ENCODE data around the gene NME5. TPM values are rescaled to one million over a fixed set of nuclear protein-coding genes. Genes with fewer than 3 reads are reported as not detected.
A peak's percentile ranks its signal among the peaks of the same experiment; 100 is the strongest.

Gene NME5, protein sequence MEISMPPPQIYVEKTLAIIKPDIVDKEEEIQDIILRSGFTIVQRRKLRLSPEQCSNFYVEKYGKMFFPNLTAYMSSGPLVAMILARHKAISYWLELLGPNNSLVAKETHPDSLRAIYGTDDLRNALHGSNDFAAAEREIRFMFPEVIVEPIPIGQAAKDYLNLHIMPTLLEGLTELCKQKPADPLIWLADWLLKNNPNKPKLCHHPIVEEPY
- total RNA-seq: 10 to 100 TPM in 3 of 4 donors, 1 to 10 TPM in 1; 4.3 to 14.4 (median 12.0) TPM

DNA sequence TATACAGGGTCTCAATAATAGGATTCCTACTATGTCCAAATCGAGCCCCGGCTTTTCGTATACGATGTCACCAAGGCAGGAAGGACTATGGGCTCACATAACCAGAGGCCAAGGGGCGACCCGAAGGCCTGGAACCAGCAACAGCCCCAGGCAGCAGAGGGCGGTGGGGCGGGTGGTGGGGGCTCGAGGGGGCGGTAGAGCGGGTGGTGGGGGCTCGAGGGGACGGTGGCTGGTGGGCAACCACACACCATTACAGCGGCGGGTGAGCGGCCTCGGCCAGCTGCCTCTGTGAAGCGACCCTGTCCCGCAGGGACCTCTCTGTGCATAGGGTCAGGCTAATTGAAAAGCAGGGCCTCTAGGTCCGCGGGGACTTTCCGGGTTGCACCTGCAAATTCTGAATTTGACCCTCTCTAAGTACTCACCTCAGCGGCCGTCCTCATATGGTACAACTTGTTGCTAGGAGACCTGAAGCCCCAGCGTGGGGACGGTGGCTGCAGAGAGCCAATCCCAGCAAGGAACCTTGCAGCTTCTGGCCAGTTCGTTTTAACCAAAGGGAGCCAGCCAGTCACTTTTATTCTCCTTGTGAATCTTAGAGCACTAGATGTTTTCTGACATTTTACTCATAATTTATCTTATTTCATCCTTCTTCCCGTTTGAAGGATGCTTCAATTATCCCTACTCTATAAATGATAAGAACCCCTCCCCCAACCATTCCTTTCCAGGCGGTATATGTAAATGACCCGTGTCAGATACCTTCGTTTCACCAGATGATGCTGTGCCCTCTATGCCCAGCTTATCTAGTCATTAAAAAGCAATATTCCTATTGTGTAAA, at the start of gene NME5:
Gene NME5 (minus strand): TSS at position 480 of the 832 bp plus-strand sequence. CDS start 648 bp downstream, outside the sequence.
- H3K27ac ChIP-seq: no peak within 1 kb of the TSS

DNA sequence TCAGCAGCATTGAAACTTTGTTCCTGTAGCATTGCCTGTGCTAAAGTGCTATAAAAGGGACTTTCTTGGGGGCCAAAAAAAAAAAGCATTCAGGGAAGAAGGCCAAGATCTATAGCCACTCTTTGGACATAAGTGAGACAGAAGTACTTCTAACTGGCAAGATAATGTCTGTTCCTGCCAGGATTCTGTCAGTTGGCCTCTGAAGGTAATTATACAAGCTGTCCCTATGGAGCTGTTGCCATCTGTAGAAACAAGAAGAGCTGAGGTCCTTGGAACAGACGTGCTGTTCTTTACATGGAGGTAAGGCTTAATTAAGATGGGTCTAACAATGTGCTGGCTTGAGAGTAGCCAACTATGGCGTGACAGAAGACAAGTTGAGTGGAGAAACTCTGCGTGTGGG, 49.4 kb upstream of the NME5 start:
- TF ChIP-seq POLR2A (IDR thresholded peaks at IDR 0.05): no peak
- TF ChIP-seq, protein P1, sequence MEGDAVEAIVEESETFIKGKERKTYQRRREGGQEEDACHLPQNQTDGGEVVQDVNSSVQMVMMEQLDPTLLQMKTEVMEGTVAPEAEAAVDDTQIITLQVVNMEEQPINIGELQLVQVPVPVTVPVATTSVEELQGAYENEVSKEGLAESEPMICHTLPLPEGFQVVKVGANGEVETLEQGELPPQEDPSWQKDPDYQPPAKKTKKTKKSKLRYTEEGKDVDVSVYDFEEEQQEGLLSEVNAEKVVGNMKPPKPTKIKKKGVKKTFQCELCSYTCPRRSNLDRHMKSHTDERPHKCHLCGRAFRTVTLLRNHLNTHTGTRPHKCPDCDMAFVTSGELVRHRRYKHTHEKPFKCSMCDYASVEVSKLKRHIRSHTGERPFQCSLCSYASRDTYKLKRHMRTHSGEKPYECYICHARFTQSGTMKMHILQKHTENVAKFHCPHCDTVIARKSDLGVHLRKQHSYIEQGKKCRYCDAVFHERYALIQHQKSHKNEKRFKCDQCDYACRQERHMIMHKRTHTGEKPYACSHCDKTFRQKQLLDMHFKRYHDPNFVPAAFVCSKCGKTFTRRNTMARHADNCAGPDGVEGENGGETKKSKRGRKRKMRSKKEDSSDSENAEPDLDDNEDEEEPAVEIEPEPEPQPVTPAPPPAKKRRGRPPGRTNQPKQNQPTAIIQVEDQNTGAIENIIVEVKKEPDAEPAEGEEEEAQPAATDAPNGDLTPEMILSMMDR (IDR thresholded peaks at IDR 0.05): no peak
- no peaks in the 10 kb centered on the region for H3K9me3 ChIP-seq
- no peak overlapping the region for H3K4me3 ChIP-seq (replicated peaks in 1 of 3)
- H3K27ac ChIP-seq: no peak overlapping the region
- H3K27me3 ChIP-seq: no peaks in the 10 kb centered on the region
- no peaks in the 10 kb centered on the region for H3K4me1 ChIP-seq
- intact Hi-C loops (cut with DNase I): no loop called here
- DNase-seq: no peak
- WGBS, 2 donors: 78 to 88% methylated on average over 3 of the region's 3 CpGs
- H3K36me3 ChIP-seq: peaks cover 48 to 53% of the 10 kb centered on the region in 2 donors

More for the DNA sequence above, at the start of gene NME5:
- no peaks in the 10 kb centered on the region for H3K4me1 ChIP-seq
- peak within 1 kb of the TSS in 2 of 3 donors; percentile 47 to 48 for H3K4me3 ChIP-seq (replicated peaks in 1 of 3)
- DNase-seq: peak; percentile 82 to 83
- WGBS, 2 donors: 4 to 5% methylated on average over 15 to 19 of the region's 31 CpGs
- TF ChIP-seq, protein P1 (IDR thresholded peaks at IDR 0.05): no peak
- no peak for TF ChIP-seq POLR2A (IDR thresholded peaks at IDR 0.05)
- H3K36me3 ChIP-seq: no peaks in the 10 kb centered on the region
- no peaks in the 10 kb centered on the region for H3K27me3 ChIP-seq
- intact Hi-C loops (cut with DNase I): loop anchor here (10.0 kb wide), 1 partner anchor 514 kb away; no protein-coding TSS in a partner anchor
- no peaks in the 10 kb centered on the region for H3K9me3 ChIP-seq

DNA sequence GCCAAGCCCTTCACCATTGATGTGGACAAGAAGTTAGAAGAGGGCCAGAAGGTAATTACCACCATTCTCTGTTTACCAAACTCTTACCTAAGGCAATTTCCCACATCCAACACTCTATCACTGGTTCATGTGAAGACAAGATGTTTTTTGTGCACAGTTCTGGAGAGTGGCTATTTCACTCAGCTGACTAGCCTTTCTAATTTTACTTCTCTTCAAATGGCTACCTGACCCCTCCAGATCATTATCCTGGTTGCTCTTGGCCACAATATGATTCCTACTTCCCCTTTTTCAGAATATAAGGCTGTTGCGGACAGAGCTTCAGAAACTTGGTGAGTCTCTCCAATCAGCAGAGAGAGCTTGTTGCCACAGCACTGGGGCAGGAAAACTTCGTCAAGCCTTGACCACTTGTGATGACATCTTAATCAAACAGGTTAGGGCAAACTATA, 46.8 kb upstream of the NME5 start:
- Histone ChIP-seq H3K4me3 (replicated peaks in 1 of 3) (no peak overlapping the region), H3K27me3 (no peaks in the 10 kb centered on the region), H3K4me1 (no peaks in the 10 kb centered on the region), H3K9me3 (no peaks in the 10 kb centered on the region), H3K27ac (no peak overlapping the region), H3K36me3 (peaks cover 31 to 33% of the 10 kb centered on the region in 2 donors)
- 82 to 95% methylated on average over 2 of the region's 2 CpGs for WGBS, 2 donors
- DNase-seq: no peak
- intact Hi-C loops (cut with DNase I): no loop called here
- TF ChIP-seq, protein P1 (IDR thresholded peaks at IDR 0.05): no peak
- TF ChIP-seq POLR2A (IDR thresholded peaks at IDR 0.05): no peak

DNA sequence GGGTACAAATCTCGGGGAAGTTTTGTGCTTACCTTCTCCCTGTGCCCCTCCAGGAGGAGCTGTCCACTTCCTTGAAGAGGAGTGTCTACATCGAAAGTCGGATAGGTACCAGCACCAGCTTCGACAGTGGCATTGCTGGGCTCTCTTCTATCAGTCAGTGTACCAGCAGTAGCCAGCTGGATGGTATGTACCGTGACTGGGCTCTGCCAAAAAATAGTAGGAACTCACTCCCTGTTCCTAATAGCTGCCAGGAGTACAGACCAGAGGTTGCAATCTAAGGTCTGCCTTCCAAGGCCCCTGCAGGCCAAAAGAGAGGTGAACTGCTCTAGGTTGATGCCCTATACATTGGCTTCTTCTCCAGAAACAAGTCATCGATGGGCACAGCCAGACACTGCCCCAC, 43.6 kb upstream of the NME5 start:
- Histone ChIP-seq H3K27me3 (no peaks in the 10 kb centered on the region), H3K4me1 (peaks cover 6 to 7% of the 10 kb centered on the region in 2 donors), H3K36me3 (peaks cover 10 to 11% of the 10 kb centered on the region in 2 donors), H3K4me3 (replicated peaks in 1 of 3) (no peak overlapping the region), H3K9me3 (no peaks in the 10 kb centered on the region), H3K27ac (no peak overlapping the region)
- WGBS, 2 donors: 93 to 96% methylated on average over 6 of the region's 6 CpGs
- no peak for DNase-seq
- intact Hi-C loops (cut with DNase I): no loop called here
- TF ChIP-seq, protein P1 (IDR thresholded peaks at IDR 0.05): no peak
- TF ChIP-seq POLR2A (IDR thresholded peaks at IDR 0.05): no peak

DNA sequence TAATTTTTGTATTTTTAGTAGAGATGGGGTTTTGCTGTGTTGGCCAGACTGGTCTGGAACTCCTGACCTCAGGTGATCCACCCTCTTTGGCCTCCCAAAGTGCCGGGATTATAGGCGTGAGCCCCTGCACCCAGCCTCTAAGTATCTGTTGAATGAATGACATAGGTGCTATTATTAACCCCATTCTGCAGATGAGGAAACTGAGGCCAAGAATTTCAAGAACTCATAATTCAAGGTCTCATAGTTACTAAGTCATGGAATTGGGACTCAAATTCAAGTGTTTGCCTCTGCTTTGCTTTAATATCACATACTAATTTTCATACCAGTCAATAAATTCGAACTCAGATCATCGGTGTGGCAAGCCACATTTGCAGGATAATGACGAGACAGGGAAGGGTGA, 41.6 kb upstream of the NME5 start:
- intact Hi-C loops (cut with DNase I): no loop called here

More for the DNA sequence above, 41.6 kb upstream of the NME5 start:
- Histone ChIP-seq H3K36me3 (peaks cover 0 to 9% of the 10 kb centered on the region in 2 donors), H3K4me1 (peaks cover 12% of the 10 kb centered on the region in 2 donors), H3K9me3 (no peaks in the 10 kb centered on the region), H3K27ac (no peak overlapping the region), H3K4me3 (replicated peaks in 1 of 3) (no peak overlapping the region), H3K27me3 (no peaks in the 10 kb centered on the region)
- no peak for TF ChIP-seq POLR2A (IDR thresholded peaks at IDR 0.05)
- TF ChIP-seq, protein P1 (IDR thresholded peaks at IDR 0.05): no peak
- 89 to 98% methylated on average over 5 of the region's 5 CpGs for WGBS, 2 donors
- DNase-seq: no peak
